Cardiac muscle cell (in vitro differentiated cells and primary cell): ENCODE data around the gene WARS2. TPM values are rescaled to one million over a fixed set of nuclear protein-coding genes. Genes with fewer than 3 reads are reported as not detected.
"Not testable (repeated sequence)": the region's sequence is repeated elsewhere in the genome, so short reads cannot be mapped to it uniquely, and the experiment has no call there.

ENCODE experiments used
- DNase-seq, 2 donors: peaks; one replicate each; pipeline versions ENCODE4 v3.0.0 to v3.0.0-alpha.2; 2010 to 2017; ENCODE audit warnings: low read depth in 1 of 2, low spot score in 1 of 2
- H3K27ac ChIP-seq: fragments of 200-600 bp; sonication (generic); 2 replicates; pipeline ENCODE4 v1.5.1; 2016
- H3K27me3 ChIP-seq: fragments of 200-600 bp; sonication (generic); 2 replicates; pipeline ENCODE4 v1.6.0; 2016; ENCODE audit warnings: control low read depth
- H3K36me3 ChIP-seq: fragments of 200-600 bp; sonication (generic); 2 replicates; pipeline ENCODE4 v1.5.1; 2016; ENCODE audit warnings: control low read depth
- H3K4me1 ChIP-seq: fragments of 200-600 bp; sonication (generic); 2 replicates; pipeline ENCODE4 v1.8.1; 2017; ENCODE audit warnings: low read depth, mild to moderate bottlenecking, mixed run types
- H3K4me3 ChIP-seq: fragments of 200-600 bp; sonication (generic); 2 replicates; pipeline ENCODE4 v1.5.1; 2016; ENCODE audit warnings: mild to moderate bottlenecking
- H3K9me3 ChIP-seq: fragments of 200-600 bp; sonication (generic); 2 replicates; pipeline ENCODE4 v1.5.1; 2017; ENCODE audit warnings: low read depth, mild to moderate bottlenecking, control low read depth
- CTCF ChIP-seq: IDR thresholded peaks from 2 replicates; pipeline ENCODE4 v1.5.1; 2012; ENCODE audit warnings: low read depth, mild to moderate bottlenecking, low read length
- polyA plus RNA-seq: library from polyadenylated mRNA; unstranded; fragments of >200 nt; fragmentation: Nextera tagmentation; extraction: Ambion mirVana; gene quantifications from 2 replicates; pipeline ENCODE4 v1.2.1, GENCODE V29; 2016
- total RNA-seq: library from RNA; depleted of rRNA; stranded (reverse); fragments of >200 nt; gene quantifications from 2 replicates; pipeline ENCODE4 v1.2.3, GENCODE V29; 2016

WARS2 gene
- total and polyA plus RNA-seq, 2 experiments from 2014 or later, result 10.9 to 13.1 TPM

GRCh38 chr1:119139403-119139802, 1.1 kb downstream of the WARS2 start:
- no peaks in the 10 kb centered on the region for H3K27me3 ChIP-seq
- no peak for DNase-seq
- no peaks in the 10 kb centered on the region for H3K9me3 ChIP-seq
- H3K36me3 ChIP-seq, result no peaks in the 10 kb centered on the region
- no peak for TF ChIP-seq CTCF
- H3K4me1 ChIP-seq, result peaks cover 5% of the 10 kb centered on the region
- H3K4me3 ChIP-seq, result peak overlapping the region; percentile 41
- peak overlapping the region; percentile 95 for H3K27ac ChIP-seq

GRCh38 chr1:119136401-119136800, 4.1 kb downstream of the WARS2 start:
- peak in 1 of 2 donors; percentile 42 for DNase-seq
- Histone ChIP-seq H3K4me3 (no peak overlapping the region), H3K27me3 (no peaks in the 10 kb centered on the region), H3K9me3 (no peaks in the 10 kb centered on the region), H3K27ac (no peak overlapping the region), H3K36me3 (no peaks in the 10 kb centered on the region), H3K4me1 (peaks cover 5% of the 10 kb centered on the region)
- TF ChIP-seq CTCF, result no peak

GRCh38 chr1:119133987-119134386, 6.5 kb downstream of the WARS2 start:
- Histone ChIP-seq H3K9me3 (no peaks in the 10 kb centered on the region), H3K4me3 (no peak overlapping the region), H3K4me1 (no peaks in the 10 kb centered on the region), H3K27me3 (no peaks in the 10 kb centered on the region), H3K36me3 (no peaks in the 10 kb centered on the region), H3K27ac (no peak overlapping the region)
- TF ChIP-seq CTCF, result no peak
- peak in 1 of 2 donors; percentile 41 for DNase-seq

DNA sequence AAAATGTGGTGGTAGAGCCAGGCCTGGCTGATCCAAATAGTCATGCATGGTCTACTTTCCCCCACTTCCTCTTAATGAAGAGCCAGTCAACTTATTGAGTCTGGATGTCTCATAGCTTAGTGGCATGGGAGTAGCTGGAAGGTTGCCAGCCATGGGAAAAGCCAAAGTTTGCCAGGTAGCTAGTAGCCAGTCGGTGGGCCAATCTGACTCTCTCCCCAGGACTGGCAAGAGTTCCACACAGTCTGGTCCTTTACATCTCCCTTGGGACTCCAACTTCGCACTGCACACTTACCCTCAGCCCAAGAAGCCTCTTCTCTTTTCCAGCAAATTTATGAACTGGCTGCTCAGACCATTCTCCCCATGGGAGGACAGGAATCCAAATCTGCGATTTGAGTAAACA, 8.3 kb downstream of the WARS2 start:
- no peaks in the 10 kb centered on the region for H3K9me3 ChIP-seq
- no peaks in the 10 kb centered on the region for H3K36me3 ChIP-seq
- no peak overlapping the region for H3K27ac ChIP-seq
- no peaks in the 10 kb centered on the region for H3K27me3 ChIP-seq
- no peak for TF ChIP-seq CTCF
- no peaks in the 10 kb centered on the region for H3K4me1 ChIP-seq
- H3K4me3 ChIP-seq, result no peak overlapping the region
- no peak for DNase-seq

DNA sequence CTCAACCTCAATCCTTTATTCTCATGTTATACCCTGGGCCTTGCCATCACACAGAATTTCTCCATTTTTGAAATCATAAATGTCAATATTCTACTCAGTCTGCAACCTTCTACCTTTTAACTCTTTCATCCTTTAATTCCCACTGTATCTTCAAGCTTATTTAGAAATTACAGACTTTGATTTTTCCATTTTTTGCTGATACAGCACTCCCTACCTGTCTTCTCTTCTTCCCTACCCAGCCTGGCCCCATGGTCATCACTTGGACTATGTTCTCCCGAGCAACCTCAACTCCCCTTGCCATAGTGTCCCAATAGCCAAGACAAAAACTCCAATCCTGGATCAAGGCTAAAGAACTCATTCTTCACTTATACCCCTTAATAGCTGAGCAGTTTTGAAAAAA, 14.6 kb downstream of the WARS2 start:
- DNase-seq, result no peak
- no peak for TF ChIP-seq CTCF
- Histone ChIP-seq H3K36me3 (no peaks in the 10 kb centered on the region), H3K4me1 (peaks cover 5% of the 10 kb centered on the region), H3K9me3 (no peaks in the 10 kb centered on the region), H3K4me3 (no peak overlapping the region), H3K27ac (no peak overlapping the region), H3K27me3 (no peaks in the 10 kb centered on the region)

DNA sequence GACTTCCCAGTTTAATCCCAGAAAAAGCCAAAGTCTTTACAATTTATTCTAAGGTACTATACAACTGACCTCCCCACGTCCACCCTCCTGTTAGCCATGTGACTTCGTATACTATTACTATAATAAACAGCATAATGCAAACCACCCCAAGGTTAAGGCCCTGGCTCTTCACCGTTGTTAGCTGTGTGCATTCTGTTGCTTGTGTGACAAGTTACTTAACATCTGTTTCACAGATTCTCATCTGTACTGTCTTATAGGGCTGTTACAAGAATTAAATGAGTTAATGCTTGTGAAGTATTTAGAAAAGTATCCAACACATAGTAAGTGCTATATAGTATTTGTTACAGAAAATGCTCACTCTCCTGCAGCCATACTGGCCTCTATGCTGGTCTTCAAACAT, 15.7 kb downstream of the WARS2 start:
- H3K4me1 ChIP-seq, result peaks cover 5% of the 10 kb centered on the region
- no peaks in the 10 kb centered on the region for H3K36me3 ChIP-seq
- no peak for TF ChIP-seq CTCF
- no peak overlapping the region for H3K4me3 ChIP-seq
- H3K27ac ChIP-seq, result no peak overlapping the region
- H3K9me3 ChIP-seq, result no peaks in the 10 kb centered on the region
- no peaks in the 10 kb centered on the region for H3K27me3 ChIP-seq
- DNase-seq, result no peak

DNA sequence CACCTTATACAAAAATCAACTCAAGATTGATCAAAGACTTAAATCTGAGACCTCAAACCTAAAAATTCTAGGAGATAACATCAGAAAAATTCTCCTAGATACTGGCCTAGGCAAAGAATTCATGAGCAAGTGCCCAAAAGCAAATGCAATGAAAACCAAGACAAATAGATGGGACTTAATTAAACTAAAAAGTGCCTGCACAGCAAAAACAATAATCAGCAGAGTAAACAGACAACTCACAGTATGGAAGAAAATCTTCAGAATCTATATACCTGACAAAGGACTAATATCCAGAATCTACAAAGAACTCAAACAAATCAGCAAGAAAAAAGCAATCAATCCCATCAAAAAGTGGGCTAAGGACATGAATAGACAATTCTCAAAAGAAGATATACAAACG, 18.6 kb downstream of the WARS2 start:
- not testable (repeated sequence) for H3K27ac ChIP-seq, H3K9me3 ChIP-seq, H3K36me3 ChIP-seq, H3K27me3 ChIP-seq, DNase-seq, H3K4me1 ChIP-seq, H3K4me3 ChIP-seq
